ENCODE data around the gene GPAT2. TPM values are rescaled to one million over a fixed set of nuclear protein-coding genes. Genes with fewer than 3 reads are reported as not detected.
"Not testable (repeated sequence)": the region's sequence is repeated elsewhere in the genome, so short reads cannot be mapped to it uniquely, and the experiment has no call there.

GPAT2 gene
- total and polyA plus RNA-seq, 5 donors from 2014 or later = 0.64 to 4.6 (median 1.1) TPM

DNA sequence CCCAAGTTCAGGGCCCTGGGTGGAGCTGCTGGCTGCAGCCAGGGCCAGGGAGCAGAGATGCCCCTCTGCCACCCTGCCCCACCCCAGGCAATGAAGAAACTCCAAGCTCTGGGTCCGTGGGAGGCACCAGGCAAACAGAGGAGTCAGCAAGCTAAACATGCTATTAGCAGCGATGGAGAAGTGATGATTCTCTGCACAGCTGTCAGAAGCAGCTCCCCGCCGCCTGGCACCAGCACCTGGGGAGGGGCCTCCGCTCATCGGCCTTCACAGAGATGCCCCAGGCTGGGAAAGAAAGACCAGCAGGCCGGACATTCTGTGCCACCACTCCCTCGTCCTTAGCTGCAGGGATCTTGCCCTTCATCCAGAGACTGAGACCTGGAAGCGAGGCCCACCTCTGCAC lies 27.2 kb upstream of the GPAT2 start:
- not testable (repeated sequence) for DNase-seq; H3K27me3 Mint-ChIP-seq; H3K27ac Mint-ChIP-seq; H3K27ac ChIP-seq (ENCODE audit: insufficient read depth, low read length, poor library complexity, severe bottlenecking); H3K4me1 Mint-ChIP-seq; H3K36me3 Mint-ChIP-seq; H3K4me3 ChIP-seq (ENCODE audit: low read depth, low read length); H3K4me1 ChIP-seq (ENCODE audit: control insufficient read depth, insufficient read depth, low read length, poor library complexity, severe bottlenecking); H3K27me3 ChIP-seq (ENCODE audit: control insufficient read depth, insufficient read depth, low read length); H3K9me3 ChIP-seq (ENCODE audit: control insufficient read depth in 2 of 2, low read length in 2 of 2); ATAC-seq (ENCODE audit: low read depth in 2 of 2); H3K9me3 Mint-ChIP-seq; H3K36me3 ChIP-seq (ENCODE audit: control insufficient read depth, insufficient read depth, low read length); H3K4me3 Mint-ChIP-seq

DNA sequence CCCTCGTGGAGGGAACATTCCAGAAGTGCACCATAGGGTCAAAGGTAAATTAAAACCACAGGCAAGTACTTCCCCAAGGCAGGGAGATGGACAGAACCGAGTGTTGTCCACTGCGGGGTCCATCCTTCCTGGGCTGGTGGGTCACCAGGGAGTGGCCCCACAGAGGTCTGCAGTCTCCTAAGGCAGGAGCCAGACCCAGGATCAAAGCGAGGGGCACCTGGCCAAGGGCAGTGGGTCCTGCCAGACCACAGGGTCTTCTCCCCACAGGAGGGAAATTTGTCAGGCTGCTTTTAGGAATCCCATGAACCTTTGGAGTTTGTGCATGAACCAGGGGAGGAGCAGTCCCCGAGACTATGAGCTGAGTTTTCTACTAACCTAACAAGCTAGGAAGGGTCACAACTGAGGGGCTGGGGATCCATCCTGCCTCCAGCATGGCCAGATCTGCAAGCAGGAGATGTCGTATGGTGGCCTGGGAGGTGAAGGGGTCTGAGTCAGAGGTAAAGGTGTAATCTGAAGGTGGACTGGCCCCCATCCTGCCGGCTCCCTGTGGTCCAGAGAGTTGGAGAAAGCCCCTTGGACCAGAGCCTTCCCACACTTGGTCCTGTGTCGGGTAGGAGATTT lies 26.6 kb upstream of the GPAT2 start:
- H3K4me3 ChIP-seq (ENCODE audit: low read depth, low read length); H3K27ac Mint-ChIP-seq; H3K36me3 ChIP-seq (ENCODE audit: control insufficient read depth, insufficient read depth, low read length); H3K4me3 Mint-ChIP-seq; H3K4me1 Mint-ChIP-seq; H3K36me3 Mint-ChIP-seq; ATAC-seq (ENCODE audit: low read depth in 2 of 2); H3K27me3 ChIP-seq (ENCODE audit: control insufficient read depth, insufficient read depth, low read length); H3K9me3 ChIP-seq (ENCODE audit: control insufficient read depth in 2 of 2, low read length in 2 of 2); H3K27ac ChIP-seq (ENCODE audit: insufficient read depth, low read length, poor library complexity, severe bottlenecking); H3K9me3 Mint-ChIP-seq; DNase-seq; H3K27me3 Mint-ChIP-seq; H3K4me1 ChIP-seq (ENCODE audit: control insufficient read depth, insufficient read depth, low read length, poor library complexity, severe bottlenecking): not testable (repeated sequence)

DNA sequence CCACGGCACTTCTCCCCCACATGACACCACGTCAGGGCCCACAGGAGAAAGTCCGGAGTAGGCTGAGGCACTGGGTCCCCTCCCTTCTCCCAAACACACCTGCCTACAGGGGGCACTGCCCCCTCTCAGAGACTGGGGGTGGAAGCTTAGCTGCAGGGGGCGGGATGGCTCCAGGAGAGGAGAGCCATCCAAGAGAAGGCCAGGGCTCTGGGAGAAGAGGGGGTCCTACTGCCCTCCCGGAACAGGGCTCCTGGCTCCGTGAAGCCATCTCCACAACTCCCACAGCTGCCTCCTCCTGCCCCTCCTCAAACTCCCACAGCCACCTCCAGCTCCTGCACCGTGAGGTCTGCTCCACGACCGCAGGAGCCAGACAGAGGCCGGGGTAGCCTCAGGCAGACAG lies 25.6 kb upstream of the GPAT2 start:
- not testable (repeated sequence) for H3K27me3 ChIP-seq (ENCODE audit: control insufficient read depth, insufficient read depth, low read length); ATAC-seq (ENCODE audit: low read depth in 2 of 2); DNase-seq; H3K27ac ChIP-seq (ENCODE audit: insufficient read depth, low read length, poor library complexity, severe bottlenecking); H3K4me3 Mint-ChIP-seq; H3K4me1 Mint-ChIP-seq; H3K36me3 Mint-ChIP-seq; H3K4me3 ChIP-seq (ENCODE audit: low read depth, low read length); H3K9me3 ChIP-seq (ENCODE audit: control insufficient read depth in 2 of 2, low read length in 2 of 2); H3K27me3 Mint-ChIP-seq; H3K36me3 ChIP-seq (ENCODE audit: control insufficient read depth, insufficient read depth, low read length); H3K9me3 Mint-ChIP-seq; H3K4me1 ChIP-seq (ENCODE audit: control insufficient read depth, insufficient read depth, low read length, poor library complexity, severe bottlenecking); H3K27ac Mint-ChIP-seq

DNA sequence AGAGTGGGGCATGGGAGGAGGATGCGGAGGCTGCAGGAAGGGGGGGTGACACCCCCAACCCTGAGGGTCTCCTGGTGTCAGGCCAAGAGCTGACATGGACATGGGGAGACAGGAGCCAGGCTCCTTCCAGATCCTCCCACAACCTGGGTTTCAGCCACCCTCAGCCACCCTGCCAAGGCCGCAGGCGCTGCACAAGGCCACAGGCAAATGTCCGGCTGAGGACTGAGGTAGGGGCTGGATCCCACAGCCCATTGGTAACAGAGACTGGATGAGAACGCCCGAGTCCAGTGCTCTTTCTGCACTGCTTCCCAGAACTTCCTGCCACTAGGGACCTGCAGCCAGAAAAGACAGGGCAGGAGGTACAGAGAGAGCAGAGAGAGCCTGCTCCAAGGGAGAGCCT lies 24.7 kb upstream of the GPAT2 start:
- H3K27ac Mint-ChIP-seq; H3K4me1 Mint-ChIP-seq; H3K9me3 ChIP-seq (ENCODE audit: control insufficient read depth in 2 of 2, low read length in 2 of 2); H3K27ac ChIP-seq (ENCODE audit: insufficient read depth, low read length, poor library complexity, severe bottlenecking); H3K27me3 Mint-ChIP-seq; H3K36me3 ChIP-seq (ENCODE audit: control insufficient read depth, insufficient read depth, low read length); DNase-seq; H3K4me3 ChIP-seq (ENCODE audit: low read depth, low read length); H3K27me3 ChIP-seq (ENCODE audit: control insufficient read depth, insufficient read depth, low read length); H3K9me3 Mint-ChIP-seq; H3K36me3 Mint-ChIP-seq; H3K4me3 Mint-ChIP-seq; ATAC-seq (ENCODE audit: low read depth in 2 of 2); H3K4me1 ChIP-seq (ENCODE audit: control insufficient read depth, insufficient read depth, low read length, poor library complexity, severe bottlenecking): not testable (repeated sequence)

DNA sequence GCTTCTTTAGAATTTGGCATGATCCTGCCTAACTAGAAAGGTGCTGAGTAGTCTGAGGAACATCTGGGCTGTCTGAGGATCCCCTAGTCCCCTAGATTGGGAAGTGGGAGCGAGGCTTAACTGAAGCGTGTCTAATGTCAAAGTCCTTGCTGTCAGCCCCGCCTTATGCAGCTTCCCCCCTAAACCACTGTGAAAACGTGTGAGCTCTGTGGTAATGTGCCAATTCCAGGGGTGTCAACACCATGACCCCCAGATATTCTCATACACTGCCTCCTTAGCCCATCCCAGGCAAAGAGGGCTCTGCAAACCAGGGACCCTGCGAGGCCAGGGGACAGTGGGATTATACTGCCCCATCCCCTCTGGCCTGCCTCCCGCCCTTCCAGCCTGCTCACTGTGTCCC lies 21.1 kb upstream of the GPAT2 start:
- DNase-seq; H3K36me3 ChIP-seq (ENCODE audit: control insufficient read depth, insufficient read depth, low read length); H3K36me3 Mint-ChIP-seq; H3K4me1 Mint-ChIP-seq; H3K9me3 ChIP-seq (ENCODE audit: control insufficient read depth in 2 of 2, low read length in 2 of 2); H3K4me3 Mint-ChIP-seq; H3K4me3 ChIP-seq (ENCODE audit: low read depth, low read length); H3K27ac Mint-ChIP-seq; ATAC-seq (ENCODE audit: low read depth in 2 of 2); H3K27me3 ChIP-seq (ENCODE audit: control insufficient read depth, insufficient read depth, low read length); H3K4me1 ChIP-seq (ENCODE audit: control insufficient read depth, insufficient read depth, low read length, poor library complexity, severe bottlenecking); H3K9me3 Mint-ChIP-seq; H3K27me3 Mint-ChIP-seq; H3K27ac ChIP-seq (ENCODE audit: insufficient read depth, low read length, poor library complexity, severe bottlenecking): not testable (repeated sequence)

DNA sequence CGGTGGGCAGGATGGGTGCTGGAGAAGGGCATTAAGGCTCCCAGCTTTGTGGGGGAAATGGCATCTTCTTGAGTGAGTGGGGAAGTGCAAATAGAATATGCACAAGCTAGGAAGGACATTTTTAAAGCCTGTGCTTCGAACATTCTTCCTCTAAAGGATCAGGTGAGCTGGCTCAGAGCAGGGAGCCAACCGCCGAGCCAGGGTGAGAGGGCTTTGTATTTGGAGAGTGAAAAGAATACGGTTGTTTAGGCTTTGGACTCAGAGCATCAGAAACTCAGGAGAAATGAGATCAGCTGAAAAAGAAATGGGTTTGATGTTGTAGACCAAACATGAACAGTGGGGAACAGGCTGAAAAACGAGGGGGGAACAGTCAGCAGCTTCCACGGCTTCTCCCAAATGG lies 19.8 kb upstream of the GPAT2 start:
- not testable (repeated sequence) for DNase-seq; H3K9me3 Mint-ChIP-seq; H3K27ac ChIP-seq (ENCODE audit: insufficient read depth, low read length, poor library complexity, severe bottlenecking); H3K4me1 ChIP-seq (ENCODE audit: control insufficient read depth, insufficient read depth, low read length, poor library complexity, severe bottlenecking); H3K4me3 ChIP-seq (ENCODE audit: low read depth, low read length); H3K9me3 ChIP-seq (ENCODE audit: control insufficient read depth in 2 of 2, low read length in 2 of 2); H3K27me3 ChIP-seq (ENCODE audit: control insufficient read depth, insufficient read depth, low read length); H3K36me3 Mint-ChIP-seq; H3K27me3 Mint-ChIP-seq; H3K4me3 Mint-ChIP-seq; ATAC-seq (ENCODE audit: low read depth in 2 of 2); H3K27ac Mint-ChIP-seq; H3K36me3 ChIP-seq (ENCODE audit: control insufficient read depth, insufficient read depth, low read length); H3K4me1 Mint-ChIP-seq

DNA sequence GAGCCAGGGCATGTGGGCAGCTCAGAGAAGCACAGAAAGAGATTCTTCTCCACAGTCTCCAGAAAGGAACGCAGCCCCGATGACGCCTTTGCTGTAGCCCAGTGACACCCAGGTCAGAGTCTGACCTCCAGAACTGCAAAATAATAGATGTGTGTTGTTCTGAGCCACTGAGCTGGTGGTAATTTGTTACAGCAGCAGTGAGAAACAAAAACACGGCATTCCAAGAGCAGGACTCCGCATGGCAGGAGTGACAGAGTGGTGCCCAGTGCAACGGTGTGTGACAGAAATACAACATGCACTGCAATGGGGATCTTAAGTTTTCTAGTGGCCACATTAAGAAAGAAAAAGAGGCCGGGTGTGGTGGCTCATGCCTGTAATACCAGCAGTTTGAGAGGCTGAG lies 18.7 kb upstream of the GPAT2 start:
- H3K27me3 Mint-ChIP-seq; H3K4me1 ChIP-seq (ENCODE audit: control insufficient read depth, insufficient read depth, low read length, poor library complexity, severe bottlenecking); ATAC-seq (ENCODE audit: low read depth in 2 of 2); H3K4me3 ChIP-seq (ENCODE audit: low read depth, low read length); H3K27me3 ChIP-seq (ENCODE audit: control insufficient read depth, insufficient read depth, low read length); H3K9me3 Mint-ChIP-seq; H3K36me3 ChIP-seq (ENCODE audit: control insufficient read depth, insufficient read depth, low read length); H3K4me3 Mint-ChIP-seq; H3K27ac ChIP-seq (ENCODE audit: insufficient read depth, low read length, poor library complexity, severe bottlenecking); H3K9me3 ChIP-seq (ENCODE audit: control insufficient read depth in 2 of 2, low read length in 2 of 2); H3K36me3 Mint-ChIP-seq; H3K4me1 Mint-ChIP-seq; H3K27ac Mint-ChIP-seq; DNase-seq: not testable (repeated sequence)

DNA sequence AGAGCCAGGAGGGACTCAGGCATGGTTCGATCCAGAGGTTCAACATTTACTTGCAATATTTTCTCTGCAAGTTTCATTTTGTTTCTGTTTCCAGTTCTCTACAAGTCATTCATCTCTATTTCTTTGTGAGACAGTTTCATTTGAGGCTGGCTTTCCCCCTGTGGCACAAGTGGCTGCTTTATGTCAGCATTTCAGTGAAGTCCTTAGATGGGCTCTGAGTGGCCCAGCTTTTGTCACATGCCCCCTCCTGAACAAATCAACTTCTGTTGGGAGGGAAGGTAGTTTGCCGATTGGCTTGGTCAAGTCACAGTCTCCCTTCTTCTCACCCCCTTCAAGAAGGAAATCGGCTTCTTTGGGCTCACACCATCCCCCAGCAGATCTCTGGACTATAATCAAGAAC lies 17.9 kb upstream of the GPAT2 start:
- H3K4me1 Mint-ChIP-seq; H3K27me3 Mint-ChIP-seq; H3K4me3 ChIP-seq (ENCODE audit: low read depth, low read length); H3K4me3 Mint-ChIP-seq; H3K27ac ChIP-seq (ENCODE audit: insufficient read depth, low read length, poor library complexity, severe bottlenecking); H3K27me3 ChIP-seq (ENCODE audit: control insufficient read depth, insufficient read depth, low read length); H3K9me3 ChIP-seq (ENCODE audit: control insufficient read depth in 2 of 2, low read length in 2 of 2); H3K9me3 Mint-ChIP-seq; H3K4me1 ChIP-seq (ENCODE audit: control insufficient read depth, insufficient read depth, low read length, poor library complexity, severe bottlenecking); ATAC-seq (ENCODE audit: low read depth in 2 of 2); H3K36me3 ChIP-seq (ENCODE audit: control insufficient read depth, insufficient read depth, low read length); H3K36me3 Mint-ChIP-seq; DNase-seq; H3K27ac Mint-ChIP-seq: not testable (repeated sequence)
